Uterus (tissue), 4 donors: Measurements from ENCODE around the gene DLD. TPM values are rescaled to one million over a fixed set of nuclear protein-coding genes. Genes with fewer than 3 reads are reported as not detected.

Experiments
- DNase-seq, 2 donors: peaks; one replicate each; pipeline ENCODE4 v3.0.0-alpha.2; 2019 to 2020
- H3K27ac ChIP-seq, 2 donors: fragments of 200-600 bp; sonication (generic); 1 replicate in 1 of 2; 2 replicates in 1 of 2; pipeline ENCODE4 v1.5.1; 2016 to 2018
- H3K27me3 ChIP-seq, 2 donors: fragments of 200-600 bp; sonication (generic); one replicate each; pipeline ENCODE4 v1.5.1; 2018 to 2019; ENCODE audit warnings: control low read depth in 1 of 2
- H3K36me3 ChIP-seq, 2 donors: fragments of 200-600 bp; sonication (generic); one replicate each; pipeline ENCODE4 v1.5.1; 2019; ENCODE audit warnings: control low read depth in 1 of 2
- H3K4me1 ChIP-seq, 2 donors: fragments of 200-600 bp; sonication (generic); one replicate each; pipeline ENCODE4 v1.5.1; 2018 to 2019; ENCODE audit warnings: control low read depth in 1 of 2
- H3K4me3 ChIP-seq, 2 donors: fragments of 200-600 bp; sonication (generic); 1 replicate in 1 of 2; 2 replicates in 1 of 2; pipeline ENCODE4 v1.5.1; 2018 to 2019; ENCODE audit warnings: mild to moderate bottlenecking in 1 of 2
- H3K9me3 ChIP-seq, 2 donors: fragments of 200-600 bp; sonication (generic); one replicate each; pipeline ENCODE4 v1.5.1; 2019; ENCODE audit warnings: control low read depth in 1 of 2
- POLR2A ChIP-seq, 2 donors: fragments of 450-650 bp; IDR thresholded peaks; one replicate each; pipeline ENCODE4 v1.6.1; 2016; ENCODE audit warnings: antibody characterized with exemption in 2 of 2, mild to moderate bottlenecking in 1 of 2, moderate library complexity in 1 of 2
- intact Hi-C: fragments of 100-400 bp; cut with DNase I; formaldehyde crosslinking; loops from one replicate; pipeline ENCODE4 v1.15.1; 2023; ENCODE audit warnings: low total_unique reads
- total RNA-seq, 4 donors: library from RNA; depleted of rRNA in 3 of 4; stranded (reverse); fragments of >200 nt in 3 of 4; gene quantifications; one replicate each; pipeline versions ENCODE4 v1.1.0 to v1.2.4, GENCODE V29; 2014 to 2023
- TF ChIP-seq, protein P1 (sequence below), 4 experiments: fragments of 200-600 bp in 2 of 4; fragments of 450-650 bp in 2 of 4; sonication (generic) in 2 of 4; IDR thresholded peaks; one replicate each; pipeline ENCODE4 v1.5.1; 2016 to 2019; ENCODE audit warnings: antibody characterized with exemption in 4 of 4, mild to moderate bottlenecking in 2 of 4, moderate library complexity in 1 of 4
- donor health status: DM: yes; HTN: yes; CAD: no.

DLD gene
- total RNA-seq, 4 donors from 2014 or later, result 50.2 to 127 (median 64.3) TPM

DNA sequence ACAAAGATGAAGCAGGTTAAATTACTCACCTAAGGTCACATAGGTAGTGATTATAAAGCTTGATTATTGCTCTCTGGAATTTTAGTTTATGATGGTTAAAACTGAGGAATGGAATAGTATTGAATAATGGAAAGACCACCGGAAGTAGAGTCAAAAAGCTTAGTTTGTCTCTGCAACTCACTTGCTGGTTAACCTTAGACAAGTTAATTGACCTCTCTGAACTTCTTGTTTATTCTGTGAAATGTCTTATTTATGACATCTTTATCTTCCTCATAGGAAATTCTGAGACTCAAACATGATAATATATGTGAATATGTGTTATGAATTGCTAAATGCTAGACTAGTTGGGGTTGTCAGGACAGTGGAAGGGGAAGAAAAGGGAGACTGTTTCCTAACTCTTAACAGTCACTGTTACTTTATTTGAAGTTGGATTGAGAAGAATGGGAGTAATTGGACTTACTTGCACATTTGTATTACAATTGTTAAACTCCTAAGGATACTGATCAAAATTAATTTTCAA is 9.6 kb downstream of the DLD start:
- Histone ChIP-seq H3K27me3 (no peaks in the 10 kb centered on the region), H3K27ac (no peak overlapping the region), H3K4me1 (no peaks in the 10 kb centered on the region), H3K36me3 (no peaks in the 10 kb centered on the region), H3K4me3 (no peak overlapping the region), H3K9me3 (no peaks in the 10 kb centered on the region)
- TF ChIP-seq, protein P1, sequence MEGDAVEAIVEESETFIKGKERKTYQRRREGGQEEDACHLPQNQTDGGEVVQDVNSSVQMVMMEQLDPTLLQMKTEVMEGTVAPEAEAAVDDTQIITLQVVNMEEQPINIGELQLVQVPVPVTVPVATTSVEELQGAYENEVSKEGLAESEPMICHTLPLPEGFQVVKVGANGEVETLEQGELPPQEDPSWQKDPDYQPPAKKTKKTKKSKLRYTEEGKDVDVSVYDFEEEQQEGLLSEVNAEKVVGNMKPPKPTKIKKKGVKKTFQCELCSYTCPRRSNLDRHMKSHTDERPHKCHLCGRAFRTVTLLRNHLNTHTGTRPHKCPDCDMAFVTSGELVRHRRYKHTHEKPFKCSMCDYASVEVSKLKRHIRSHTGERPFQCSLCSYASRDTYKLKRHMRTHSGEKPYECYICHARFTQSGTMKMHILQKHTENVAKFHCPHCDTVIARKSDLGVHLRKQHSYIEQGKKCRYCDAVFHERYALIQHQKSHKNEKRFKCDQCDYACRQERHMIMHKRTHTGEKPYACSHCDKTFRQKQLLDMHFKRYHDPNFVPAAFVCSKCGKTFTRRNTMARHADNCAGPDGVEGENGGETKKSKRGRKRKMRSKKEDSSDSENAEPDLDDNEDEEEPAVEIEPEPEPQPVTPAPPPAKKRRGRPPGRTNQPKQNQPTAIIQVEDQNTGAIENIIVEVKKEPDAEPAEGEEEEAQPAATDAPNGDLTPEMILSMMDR (IDR thresholded peaks at IDR 0.05), result no peak
- no peak for TF ChIP-seq POLR2A (IDR thresholded peaks at IDR 0.05)
- intact Hi-C loops, result no loop called here
- DNase-seq, result no peak

GRCh38 chr7:107902381-107902780 is 11.4 kb downstream of the DLD start:
- Histone ChIP-seq H3K27ac (no peak overlapping the region), H3K36me3 (no peaks in the 10 kb centered on the region), H3K4me1 (no peaks in the 10 kb centered on the region), H3K4me3 (no peak overlapping the region), H3K9me3 (no peaks in the 10 kb centered on the region), H3K27me3 (no peaks in the 10 kb centered on the region)
- TF ChIP-seq, protein P1 (IDR thresholded peaks at IDR 0.05), result no peak
- TF ChIP-seq POLR2A (IDR thresholded peaks at IDR 0.05), result no peak
- DNase-seq, result no peak
- intact Hi-C loops, result no loop called here

DNA sequence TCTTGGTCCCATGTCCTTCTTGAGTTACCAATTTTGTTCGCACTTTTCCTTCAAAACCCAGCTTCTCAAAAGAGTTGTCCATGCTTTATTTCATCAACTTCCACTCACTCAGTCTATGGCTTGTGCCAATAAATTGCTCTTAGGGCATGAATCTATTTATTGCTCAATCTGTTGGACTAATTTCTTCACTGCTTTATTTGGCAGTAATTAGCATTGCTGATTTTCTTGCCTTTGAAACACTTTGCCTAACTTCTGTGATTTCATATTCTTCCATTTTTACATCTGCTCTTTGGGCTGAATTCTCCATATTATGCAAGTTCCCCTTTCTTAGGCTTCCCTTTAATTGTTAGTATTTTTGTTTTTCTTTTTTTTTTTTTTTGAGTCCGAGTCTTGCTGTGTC is 16.8 kb downstream of the DLD start:
- DNase-seq, result no peak
- H3K4me1 ChIP-seq, result no peaks in the 10 kb centered on the region
- intact Hi-C loops, result no loop called here
- no peak for TF ChIP-seq POLR2A (IDR thresholded peaks at IDR 0.05)
- TF ChIP-seq, protein P1 (IDR thresholded peaks at IDR 0.05), result no peak
- no peaks in the 10 kb centered on the region for H3K36me3 ChIP-seq
- no peak overlapping the region for H3K27ac ChIP-seq
- H3K4me3 ChIP-seq, result no peak overlapping the region
- no peaks in the 10 kb centered on the region for H3K27me3 ChIP-seq
- no peaks in the 10 kb centered on the region for H3K9me3 ChIP-seq

GRCh38 chr7:107909445-107909844 is 18.5 kb downstream of the DLD start:
- Histone ChIP-seq H3K36me3 (no peaks in the 10 kb centered on the region), H3K27ac (no peak overlapping the region), H3K27me3 (no peaks in the 10 kb centered on the region), H3K9me3 (no peaks in the 10 kb centered on the region), H3K4me1 (no peaks in the 10 kb centered on the region), H3K4me3 (no peak overlapping the region)
- TF ChIP-seq POLR2A (IDR thresholded peaks at IDR 0.05), result no peak
- TF ChIP-seq, protein P1 (IDR thresholded peaks at IDR 0.05), result no peak
- no peak for DNase-seq
- intact Hi-C loops, result no loop called here

DNA sequence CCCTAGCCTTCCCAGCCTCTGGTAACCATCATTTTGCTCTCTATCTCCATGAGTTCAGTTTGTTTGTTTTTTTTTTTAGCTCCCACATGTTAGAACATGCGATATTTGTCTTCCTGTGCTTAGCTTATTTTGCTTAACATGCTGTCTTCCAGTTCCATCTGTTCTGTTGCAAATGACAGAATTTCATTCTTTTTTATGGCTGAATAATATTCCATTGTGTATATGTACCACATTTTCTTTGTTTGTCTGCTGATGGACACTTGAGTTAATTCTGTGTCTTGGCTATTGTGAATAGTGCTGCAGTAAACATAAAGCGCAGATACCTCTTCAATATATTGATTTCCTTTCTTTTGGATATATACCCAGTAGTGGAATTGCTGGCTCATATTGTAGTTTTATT is 21.0 kb downstream of the DLD start:
- Histone ChIP-seq H3K4me3 (no peak overlapping the region), H3K36me3 (no peaks in the 10 kb centered on the region), H3K9me3 (no peaks in the 10 kb centered on the region), H3K4me1 (no peaks in the 10 kb centered on the region), H3K27me3 (no peaks in the 10 kb centered on the region), H3K27ac (no peak overlapping the region)
- intact Hi-C loops, result no loop called here
- no peak for DNase-seq
- TF ChIP-seq, protein P1 (IDR thresholded peaks at IDR 0.05), result no peak
- TF ChIP-seq POLR2A (IDR thresholded peaks at IDR 0.05), result no peak
